ENCODE measurements around the gene GLUD2. TPM values are rescaled to one million over a fixed set of nuclear protein-coding genes. Genes with fewer than 3 reads are reported as not detected.

Gene GLUD2
- total RNA-seq, 4 donors from 2014 or later: 1.1 to 2.2 (median 1.7) TPM

GRCh38 chrX:121030083-121030482 lies 17.3 kb upstream of the GLUD2 start:
- H3K4me1 ChIP-seq: no peaks in the 10 kb centered on the region
- no peaks in the 10 kb centered on the region for H3K27me3 ChIP-seq
- no peaks in the 10 kb centered on the region for H3K9me3 ChIP-seq
- no peak overlapping the region for H3K27ac ChIP-seq
- ATAC-seq: no peak
- H3K36me3 ChIP-seq: no peaks in the 10 kb centered on the region
- no peak for TF ChIP-seq POLR2AphosphoS5 (IDR thresholded peaks at IDR 0.05)
- TF ChIP-seq POLR2A (IDR thresholded peaks at IDR 0.05): no peak
- no peak for TF ChIP-seq CTCF (IDR thresholded peaks at IDR 0.05)
- no peak for TF ChIP-seq EP300 (IDR thresholded peaks at IDR 0.05)
- no peak overlapping the region for H3K4me3 ChIP-seq
- 86 to 100% methylated on average over 1 to 4 of the region's 4 CpGs for WGBS, 2 donors (ENCODE audit: low coverage in 1 of 2)

GRCh38 chrX:121032531-121032930 lies 14.9 kb upstream of the GLUD2 start:
- TF ChIP-seq POLR2A (IDR thresholded peaks at IDR 0.05): no peak
- no peak for TF ChIP-seq EP300 (IDR thresholded peaks at IDR 0.05)
- TF ChIP-seq POLR2AphosphoS5 (IDR thresholded peaks at IDR 0.05): no peak
- no peak for TF ChIP-seq CTCF (IDR thresholded peaks at IDR 0.05)

GRCh38 chrX:121036137-121036536 lies 11.3 kb upstream of the GLUD2 start:
- 41% methylated on average over 3 of the region's 3 CpGs; no CpG with 5 or more reads in 1 of the 2 donors for WGBS, 2 donors (ENCODE audit: low coverage in 1 of 2)
- no peak for TF ChIP-seq POLR2AphosphoS5 (IDR thresholded peaks at IDR 0.05)
- TF ChIP-seq EP300 (IDR thresholded peaks at IDR 0.05): no peak
- no peak for TF ChIP-seq POLR2A (IDR thresholded peaks at IDR 0.05)
- no peak for TF ChIP-seq CTCF (IDR thresholded peaks at IDR 0.05)
- no peaks in the 10 kb centered on the region for H3K36me3 ChIP-seq
- ATAC-seq: no peak
- no peaks in the 10 kb centered on the region for H3K9me3 ChIP-seq
- no peak overlapping the region for H3K27ac ChIP-seq
- no peaks in the 10 kb centered on the region for H3K4me1 ChIP-seq
- no peak overlapping the region for H3K4me3 ChIP-seq
- no peaks in the 10 kb centered on the region for H3K27me3 ChIP-seq

More at GRCh38 chrX:121032531-121032930, 14.9 kb upstream of the GLUD2 start:
- WGBS, 2 donors (ENCODE audit: low coverage in 1 of 2): 53 to 63% methylated on average over 1 to 2 of the region's 2 CpGs
- Histone ChIP-seq H3K9me3 (no peaks in the 10 kb centered on the region), H3K4me1 (no peaks in the 10 kb centered on the region), H3K4me3 (no peak overlapping the region), H3K36me3 (no peaks in the 10 kb centered on the region), H3K27ac (no peak overlapping the region), H3K27me3 (no peaks in the 10 kb centered on the region)
- ATAC-seq: no peak

- Histone ChIP-seq H3K4me3 (no peak overlapping the region), H3K4me1 (no peaks in the 10 kb centered on the region), H3K27me3 (no peaks in the 10 kb centered on the region), H3K27ac (no peak overlapping the region), H3K36me3 (no peaks in the 10 kb centered on the region), H3K9me3 (no peaks in the 10 kb centered on the region)
- 57 to 73% methylated on average over 2 to 3 of the region's 4 CpGs for WGBS, 2 donors (ENCODE audit: low coverage in 1 of 2)
- no peak for ATAC-seq
- TF ChIP-seq POLR2A (IDR thresholded peaks at IDR 0.05) (no peak), CTCF (IDR thresholded peaks at IDR 0.05) (no peak), POLR2AphosphoS5 (IDR thresholded peaks at IDR 0.05) (no peak), EP300 (IDR thresholded peaks at IDR 0.05) (no peak)
Measured at GRCh38 chrX:121036951-121037350, 10.5 kb upstream of the GLUD2 start.

GRCh38 chrX:121050781-121051180 lies 3.4 kb downstream of the GLUD2 start:
- ATAC-seq: no peak
- Histone ChIP-seq H3K36me3 (no peaks in the 10 kb centered on the region), H3K27ac (no peak overlapping the region), H3K4me1 (no peaks in the 10 kb centered on the region), H3K27me3 (no peaks in the 10 kb centered on the region), H3K4me3 (no peak overlapping the region), H3K9me3 (no peaks in the 10 kb centered on the region)
- TF ChIP-seq EP300 (IDR thresholded peaks at IDR 0.05) (no peak), POLR2A (IDR thresholded peaks at IDR 0.05) (no peak)

Measured in gastroesophageal sphincter (tissue), 4 donors.